Neural progenitor cell (in vitro differentiated cells): ENCODE measurements around the gene RNF40.

Experiments
- EZH2 ChIP-seq: fragments of 200-600 bp; sonication (generic); IDR thresholded peaks from 2 replicates; pipeline ENCODE4 v1.6.1; 2017; ENCODE audit warnings: antibody characterized with exemption, mild to moderate bottlenecking, moderate library complexity
- TF ChIP-seq, protein P1 (sequence below): fragments of 200-600 bp; sonication (generic); IDR thresholded peaks from 2 replicates; pipeline ENCODE4 v1.5.1; 2017; ENCODE audit warnings: antibody characterized with exemption, mild to moderate bottlenecking

DNA sequence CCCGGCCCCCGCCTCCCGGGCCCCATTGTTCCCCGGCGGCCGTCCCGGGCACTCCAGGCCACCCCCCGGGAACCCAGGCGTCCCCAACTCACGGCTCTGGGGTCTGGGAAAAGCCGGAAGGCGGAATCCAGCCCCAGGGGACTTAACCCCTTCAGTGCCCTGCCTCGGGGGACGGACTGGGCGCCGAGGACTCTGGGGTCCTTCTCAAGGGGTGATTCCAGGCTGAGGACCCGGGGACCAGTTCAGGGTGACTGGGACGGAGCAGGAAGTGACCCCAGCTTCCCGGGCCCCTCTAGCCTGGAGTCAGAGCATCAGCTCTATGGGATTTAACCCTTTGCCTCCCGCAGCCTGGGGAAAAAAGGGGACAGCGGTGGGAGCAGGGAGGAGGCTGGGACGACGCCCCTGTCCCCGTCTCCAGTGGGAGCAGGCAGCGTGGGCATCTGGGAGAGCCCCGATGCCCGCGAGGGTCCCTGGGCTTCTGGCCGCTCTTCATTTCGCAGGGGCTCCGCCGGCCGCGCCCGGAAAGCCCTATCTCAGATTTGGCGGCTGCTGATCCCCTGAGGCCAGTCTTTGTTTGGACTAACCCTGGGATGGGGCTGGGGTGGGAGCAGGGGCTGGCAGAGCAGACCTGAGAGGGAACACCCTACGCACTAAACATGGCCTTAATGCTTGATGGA, 25.0 kb downstream of the RNF40 start, which contains the start of gene ZNF629:
- no peak for TF ChIP-seq EZH2
- TF ChIP-seq, protein P1, sequence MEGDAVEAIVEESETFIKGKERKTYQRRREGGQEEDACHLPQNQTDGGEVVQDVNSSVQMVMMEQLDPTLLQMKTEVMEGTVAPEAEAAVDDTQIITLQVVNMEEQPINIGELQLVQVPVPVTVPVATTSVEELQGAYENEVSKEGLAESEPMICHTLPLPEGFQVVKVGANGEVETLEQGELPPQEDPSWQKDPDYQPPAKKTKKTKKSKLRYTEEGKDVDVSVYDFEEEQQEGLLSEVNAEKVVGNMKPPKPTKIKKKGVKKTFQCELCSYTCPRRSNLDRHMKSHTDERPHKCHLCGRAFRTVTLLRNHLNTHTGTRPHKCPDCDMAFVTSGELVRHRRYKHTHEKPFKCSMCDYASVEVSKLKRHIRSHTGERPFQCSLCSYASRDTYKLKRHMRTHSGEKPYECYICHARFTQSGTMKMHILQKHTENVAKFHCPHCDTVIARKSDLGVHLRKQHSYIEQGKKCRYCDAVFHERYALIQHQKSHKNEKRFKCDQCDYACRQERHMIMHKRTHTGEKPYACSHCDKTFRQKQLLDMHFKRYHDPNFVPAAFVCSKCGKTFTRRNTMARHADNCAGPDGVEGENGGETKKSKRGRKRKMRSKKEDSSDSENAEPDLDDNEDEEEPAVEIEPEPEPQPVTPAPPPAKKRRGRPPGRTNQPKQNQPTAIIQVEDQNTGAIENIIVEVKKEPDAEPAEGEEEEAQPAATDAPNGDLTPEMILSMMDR = no peak
